Stimulated activated CD8-positive, alpha-beta memory T cell treated with anti-CD3 and anti-CD28 coated beads, Interleukin-7, amount 100 ng/mL, for 1 hour (primary cell): ENCODE results near the gene RTN3.

ENCODE experiments used
- DNase-seq, 2 donors: peaks; one replicate each; pipeline ENCODE4 v3.0.0-alpha.2; 2020; ENCODE audit warnings: low read depth in 2 of 2

RTN3 gene

DNA sequence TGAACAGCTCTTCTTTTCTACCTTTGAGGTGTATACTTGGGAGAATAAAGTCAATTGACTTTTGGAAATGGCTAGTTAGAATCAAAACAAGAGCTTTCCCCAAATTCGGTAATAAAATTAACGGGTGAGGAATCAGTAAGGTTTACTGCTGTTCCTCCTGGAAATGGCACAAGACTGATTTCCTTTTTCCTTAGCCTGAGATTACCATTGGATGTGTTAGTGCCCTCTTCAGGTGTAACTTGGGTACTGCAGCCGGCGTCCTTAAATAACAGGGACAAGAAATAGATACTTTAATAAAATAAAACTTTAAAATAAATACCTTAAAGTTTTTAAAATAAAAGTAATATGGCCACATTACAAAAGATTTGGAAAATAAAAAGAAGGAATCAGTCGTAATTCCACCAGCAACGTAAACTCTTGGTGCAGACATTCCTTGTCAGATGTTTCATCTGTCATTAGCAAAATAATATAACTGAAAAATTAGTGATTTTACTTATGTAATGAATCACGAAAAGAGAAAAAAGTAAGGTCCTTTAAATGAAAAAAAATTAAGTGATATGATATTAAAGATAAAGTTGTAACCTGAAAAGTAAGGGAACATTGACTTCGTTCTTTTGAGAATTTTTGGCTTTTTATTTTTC is 57.5 kb downstream of the RTN3 start:
- DNase-seq = peak; percentile 27 to 32

DNA sequence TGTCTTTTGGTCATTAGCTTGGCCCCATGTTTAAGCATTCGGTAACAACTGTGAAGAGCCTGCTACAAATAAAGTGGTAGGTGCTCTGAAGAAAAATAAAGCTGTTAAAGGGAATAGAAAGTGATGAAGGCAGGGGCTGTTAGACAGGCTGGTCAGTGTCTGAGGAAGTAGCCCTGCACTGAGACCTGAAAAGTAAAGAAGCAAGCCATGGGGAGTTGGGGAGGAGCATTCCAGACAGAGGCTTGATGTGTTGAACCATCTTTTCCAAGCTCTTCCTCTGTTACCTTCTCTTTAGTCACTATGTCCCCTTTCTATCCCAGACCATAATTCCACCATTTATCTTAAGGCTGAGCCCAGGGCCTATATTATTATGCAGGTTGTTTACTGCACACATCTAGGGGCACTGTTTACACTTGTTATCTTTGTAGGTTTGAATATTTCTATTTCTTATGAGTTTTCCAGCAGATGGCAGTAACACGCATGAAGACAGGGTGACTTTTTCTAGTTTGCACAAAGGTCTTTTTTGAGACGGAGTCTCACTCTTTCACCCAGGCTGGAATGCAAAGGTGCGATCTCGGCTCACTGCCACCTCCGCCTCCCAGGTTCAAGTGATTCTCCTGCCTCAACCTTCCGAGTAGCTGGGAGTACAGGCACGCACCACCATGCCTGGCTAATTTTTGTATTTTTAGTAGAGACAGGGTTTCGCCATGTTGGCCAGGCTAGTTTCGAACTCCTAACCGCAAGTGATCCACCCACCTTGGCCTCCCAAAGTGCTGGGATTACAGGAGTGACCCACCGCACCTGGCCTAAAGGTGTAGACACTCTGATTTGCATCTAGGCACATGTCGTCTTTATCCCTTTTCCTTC is 64.2 kb downstream of the RTN3 start:
- DNase-seq = no peak

DNA sequence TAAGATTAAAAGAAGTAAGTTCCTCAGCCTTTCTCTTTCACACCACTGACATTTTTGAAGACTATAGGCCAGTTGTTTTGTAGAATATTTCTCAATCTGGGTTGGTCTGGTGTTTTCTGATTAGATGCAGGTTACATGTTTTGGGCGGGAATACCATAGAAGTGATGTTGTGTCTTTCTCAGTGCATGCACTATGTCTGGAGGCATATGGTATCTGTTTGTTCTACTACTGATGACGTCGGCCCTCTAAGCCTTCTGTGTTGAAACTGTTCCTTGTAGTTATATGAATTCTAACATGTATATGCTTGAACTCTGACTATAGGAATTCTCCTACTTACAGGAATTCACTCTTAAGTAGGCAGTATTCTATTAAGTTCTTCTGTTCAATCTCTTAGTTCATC is 65.7 kb downstream of the RTN3 start:
- DNase-seq = no peak

DNA sequence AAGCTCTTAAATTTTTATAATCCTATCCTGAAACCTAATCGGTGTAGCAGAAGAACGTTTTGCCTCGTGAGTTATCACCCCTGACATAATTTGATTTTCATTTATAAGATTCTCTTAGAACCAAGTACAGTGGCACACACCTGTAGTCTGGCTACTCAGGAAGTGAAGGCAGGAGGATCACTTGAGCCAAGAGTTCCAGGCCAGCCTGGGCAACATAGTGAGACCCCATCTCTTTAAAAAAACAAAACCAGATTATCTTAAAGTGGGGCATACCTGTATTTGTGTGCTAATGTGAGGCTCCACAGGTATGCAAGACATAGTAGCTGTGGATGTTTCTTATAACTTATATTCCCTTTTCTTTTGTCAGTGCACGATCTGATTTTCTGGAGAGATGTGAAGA is 68.3 kb downstream of the RTN3 start:
- no peak for DNase-seq

DNA sequence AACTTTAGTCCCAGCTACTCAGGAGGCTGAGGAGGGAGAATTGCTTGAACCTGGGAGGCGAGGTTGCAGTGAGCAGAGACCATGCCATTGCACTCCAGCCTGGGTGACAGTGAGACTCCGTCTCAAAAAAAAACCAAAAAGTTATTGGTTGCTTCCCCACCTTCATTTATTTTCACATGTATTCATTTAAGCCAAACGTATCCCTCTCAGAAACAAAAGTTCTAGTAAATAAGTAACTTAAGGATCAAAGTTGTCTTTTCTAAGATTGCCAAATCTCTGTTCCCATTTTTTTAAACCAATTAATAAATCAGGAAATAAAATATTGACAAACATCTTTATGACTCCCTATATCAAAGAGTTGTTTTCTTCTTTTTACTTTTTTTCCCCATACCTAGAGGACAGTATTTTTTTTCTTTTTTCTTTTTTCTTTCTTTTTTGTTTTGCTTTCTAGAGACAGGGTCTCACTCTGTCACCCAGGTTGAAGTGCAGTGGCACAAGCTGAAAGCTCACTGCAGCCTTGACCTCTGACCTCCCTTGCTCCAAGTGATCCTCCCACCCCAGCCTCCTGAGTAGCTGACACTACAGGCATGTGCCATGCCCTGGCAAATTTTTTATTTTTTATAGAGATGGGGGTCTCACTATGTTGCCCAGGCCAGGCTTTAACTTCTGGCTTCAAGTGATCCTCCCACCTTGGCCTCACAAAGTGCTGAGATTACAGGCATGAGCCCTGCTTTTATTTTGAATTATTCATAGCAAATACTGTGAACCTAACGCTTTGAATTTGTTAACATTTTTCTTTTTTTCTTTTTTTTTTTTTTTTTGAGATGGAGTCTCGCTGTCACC is 75.8 kb downstream of the RTN3 start:
- no peak for DNase-seq

DNA sequence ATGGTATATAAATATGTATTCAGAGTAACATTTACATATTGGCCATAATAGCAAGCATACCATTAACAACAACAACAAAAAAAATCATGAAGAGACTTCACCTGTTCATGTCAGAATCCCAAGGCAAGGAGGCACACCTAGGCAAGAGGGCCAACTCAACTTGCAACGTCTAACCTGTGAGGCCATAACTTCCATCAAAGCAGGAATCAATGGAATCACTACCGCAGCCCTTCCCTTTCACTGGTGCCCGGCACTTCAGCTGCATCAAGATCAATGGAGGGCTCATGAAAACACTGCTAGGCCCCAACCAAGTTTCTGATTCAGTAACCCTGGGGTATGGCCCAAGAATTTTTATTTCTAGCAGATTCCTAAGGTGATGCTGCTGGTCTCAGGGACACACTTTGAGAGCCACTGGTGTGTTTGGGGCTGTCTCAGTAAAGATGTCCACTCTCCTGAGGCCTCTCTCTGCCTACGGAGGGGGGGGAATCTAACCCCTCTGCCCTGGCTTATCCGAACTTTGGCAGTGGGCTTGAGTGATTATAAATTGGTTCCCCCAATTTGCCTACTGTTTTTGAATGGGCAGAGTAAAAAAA is 79.3 kb downstream of the RTN3 start:
- no peak for DNase-seq

DNA sequence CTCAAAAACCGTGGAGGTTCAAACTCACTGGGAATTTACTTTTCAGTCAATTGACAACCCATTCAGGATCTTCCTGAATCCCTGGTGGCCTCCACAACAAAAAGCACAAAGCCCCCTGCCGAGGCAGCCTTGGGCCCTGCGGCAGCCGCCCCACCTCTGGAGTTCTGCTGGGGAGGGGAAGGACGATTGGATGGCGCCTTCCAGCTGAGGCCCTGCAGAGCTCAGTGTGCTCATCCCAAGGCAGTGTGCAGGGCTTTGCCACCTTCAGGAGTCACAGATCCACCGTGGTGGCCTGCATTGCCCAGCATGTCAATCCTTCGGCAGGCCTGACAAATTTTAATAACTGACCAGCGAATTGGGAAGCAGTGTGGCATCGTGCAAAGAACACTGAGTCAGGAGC is 79.9 kb downstream of the RTN3 start:
- DNase-seq = no peak

DNA sequence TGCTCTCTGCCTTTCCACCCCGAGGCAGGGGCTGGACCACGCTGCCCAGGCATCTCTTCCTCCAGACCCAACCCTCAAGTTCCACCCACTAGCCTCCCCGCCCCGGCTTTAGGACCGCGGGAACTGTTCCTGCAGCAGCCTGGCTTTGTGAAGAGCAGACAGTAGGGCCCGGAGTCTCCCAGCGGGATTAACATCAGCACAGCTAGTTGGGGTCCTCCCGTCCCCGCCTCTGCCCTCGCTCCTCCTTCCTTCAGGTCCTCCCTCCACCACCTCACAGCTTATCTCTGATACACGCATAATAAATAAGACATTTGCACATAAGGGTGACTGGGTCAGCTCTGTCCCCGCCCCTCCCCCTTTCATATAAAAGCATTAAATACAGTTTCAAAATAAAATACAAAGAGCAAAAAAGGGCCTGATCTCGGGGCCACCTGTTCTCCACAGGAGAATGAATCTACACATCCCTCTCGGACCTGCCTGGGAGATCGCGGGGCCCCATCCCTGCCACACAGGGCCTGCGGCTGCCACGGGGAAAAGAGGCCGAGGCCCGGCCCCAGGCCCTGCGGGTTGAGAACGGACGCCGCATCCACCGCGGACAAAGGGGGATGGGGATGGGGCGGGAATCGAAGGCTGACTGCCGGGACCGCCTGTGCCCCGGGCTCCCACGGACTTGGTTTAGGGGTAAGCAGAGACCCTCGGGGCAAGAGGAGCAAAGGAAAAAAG is 80.8 kb downstream of the RTN3 start:
- no peak for DNase-seq

DNA sequence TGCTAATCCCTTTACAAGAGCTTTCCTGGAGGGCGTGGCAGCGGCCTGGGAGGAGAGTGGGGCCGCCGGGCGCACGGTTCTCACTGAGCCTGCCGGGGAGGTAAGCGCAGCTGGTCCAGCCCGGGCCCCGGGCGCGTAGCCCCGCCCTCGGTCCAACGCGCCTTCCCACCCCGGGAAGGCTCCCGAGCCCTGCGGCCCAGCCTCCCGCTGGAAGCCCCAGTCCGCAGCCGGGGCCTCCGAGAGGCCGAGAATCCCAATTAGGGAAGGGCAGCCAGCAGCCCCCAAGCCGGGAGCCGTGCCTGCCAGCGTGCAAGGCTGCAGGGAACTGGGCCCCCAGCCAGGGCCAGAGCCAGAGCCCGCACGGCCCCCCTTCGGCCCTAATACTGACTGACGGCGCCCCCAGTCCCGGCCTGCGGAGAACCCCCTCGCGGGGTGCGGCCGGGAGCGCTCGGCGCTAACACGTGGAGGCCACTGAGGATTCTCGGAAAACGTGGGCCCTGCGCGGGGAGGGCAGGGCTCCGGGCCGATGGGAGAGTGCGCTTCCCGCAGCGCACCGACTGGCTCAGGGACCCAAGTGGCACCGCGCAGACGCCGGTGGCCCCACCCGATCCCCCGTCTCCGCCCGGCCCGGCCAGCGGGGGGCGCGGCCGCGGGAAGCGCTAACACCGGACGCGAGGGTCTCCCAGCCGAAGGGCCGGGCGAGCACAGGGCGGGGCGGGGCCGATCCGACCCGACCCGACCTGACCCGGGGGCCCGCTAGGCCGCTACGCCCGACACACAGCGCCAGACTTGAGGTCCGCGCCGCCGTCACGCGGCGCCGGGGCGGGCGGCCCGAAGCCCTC is 81.6 kb downstream of the RTN3 start:
- no peak for DNase-seq

DNA sequence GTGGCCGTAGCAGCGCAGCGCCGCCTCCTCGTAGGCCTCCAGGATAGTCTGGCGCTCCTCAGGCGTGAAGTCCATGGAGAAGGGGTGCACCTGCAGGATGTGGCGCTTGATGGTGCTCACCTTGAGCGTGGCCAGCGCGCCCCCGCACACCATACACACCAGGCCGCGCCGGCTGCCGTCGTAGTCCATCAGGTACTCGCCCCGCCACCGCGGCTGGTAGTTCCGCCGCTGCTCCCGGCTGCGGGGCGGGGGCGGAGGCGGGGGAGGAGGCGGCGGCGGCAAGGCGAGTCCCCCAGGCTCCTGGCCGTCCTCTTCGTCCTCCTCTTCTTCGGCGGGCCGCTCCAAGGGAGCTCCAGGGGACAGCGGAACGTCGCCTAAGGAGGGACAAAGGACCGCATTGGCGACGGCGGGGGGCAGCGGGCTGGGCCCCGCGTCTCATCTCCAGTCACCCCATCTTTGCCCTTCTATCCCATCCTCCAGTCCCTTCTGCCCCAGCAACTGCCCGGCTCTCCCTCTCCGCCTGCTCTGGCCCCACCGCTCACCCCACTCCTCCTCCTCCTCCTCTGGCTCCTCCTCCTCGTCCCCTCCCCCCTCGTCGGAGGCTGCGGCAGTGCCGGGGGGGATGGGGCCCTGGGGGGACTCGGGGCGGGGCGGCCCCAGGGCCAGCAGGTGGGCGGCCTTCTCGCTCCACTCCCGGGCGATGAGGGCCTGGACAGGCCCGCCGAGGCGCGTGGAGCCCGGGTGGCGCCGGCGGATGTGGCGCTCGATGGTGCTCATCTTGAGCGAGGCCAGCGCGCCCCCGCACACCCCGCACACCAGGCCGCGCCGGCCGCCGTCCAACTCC is 82.4 kb downstream of the RTN3 start:
- no peak for DNase-seq

DNA sequence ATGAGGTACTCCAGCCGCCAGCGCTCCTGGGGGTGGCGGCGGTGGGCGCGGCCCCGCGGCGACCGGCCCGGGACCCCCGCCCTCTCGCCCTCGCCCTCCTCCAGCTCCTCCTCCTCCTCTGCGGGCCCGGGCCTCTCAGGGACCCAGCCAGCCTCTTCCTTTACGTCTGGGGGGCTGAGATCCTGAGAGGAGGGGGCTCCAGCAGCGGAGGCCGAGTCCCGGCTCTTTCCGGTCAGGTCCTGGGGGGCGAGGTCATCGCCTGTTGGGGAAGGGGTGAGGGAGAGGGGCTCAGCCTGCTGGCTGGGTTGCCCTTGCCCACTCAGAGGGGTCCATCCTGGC is 83.0 kb downstream of the RTN3 start:
- DNase-seq = no peak

DNA sequence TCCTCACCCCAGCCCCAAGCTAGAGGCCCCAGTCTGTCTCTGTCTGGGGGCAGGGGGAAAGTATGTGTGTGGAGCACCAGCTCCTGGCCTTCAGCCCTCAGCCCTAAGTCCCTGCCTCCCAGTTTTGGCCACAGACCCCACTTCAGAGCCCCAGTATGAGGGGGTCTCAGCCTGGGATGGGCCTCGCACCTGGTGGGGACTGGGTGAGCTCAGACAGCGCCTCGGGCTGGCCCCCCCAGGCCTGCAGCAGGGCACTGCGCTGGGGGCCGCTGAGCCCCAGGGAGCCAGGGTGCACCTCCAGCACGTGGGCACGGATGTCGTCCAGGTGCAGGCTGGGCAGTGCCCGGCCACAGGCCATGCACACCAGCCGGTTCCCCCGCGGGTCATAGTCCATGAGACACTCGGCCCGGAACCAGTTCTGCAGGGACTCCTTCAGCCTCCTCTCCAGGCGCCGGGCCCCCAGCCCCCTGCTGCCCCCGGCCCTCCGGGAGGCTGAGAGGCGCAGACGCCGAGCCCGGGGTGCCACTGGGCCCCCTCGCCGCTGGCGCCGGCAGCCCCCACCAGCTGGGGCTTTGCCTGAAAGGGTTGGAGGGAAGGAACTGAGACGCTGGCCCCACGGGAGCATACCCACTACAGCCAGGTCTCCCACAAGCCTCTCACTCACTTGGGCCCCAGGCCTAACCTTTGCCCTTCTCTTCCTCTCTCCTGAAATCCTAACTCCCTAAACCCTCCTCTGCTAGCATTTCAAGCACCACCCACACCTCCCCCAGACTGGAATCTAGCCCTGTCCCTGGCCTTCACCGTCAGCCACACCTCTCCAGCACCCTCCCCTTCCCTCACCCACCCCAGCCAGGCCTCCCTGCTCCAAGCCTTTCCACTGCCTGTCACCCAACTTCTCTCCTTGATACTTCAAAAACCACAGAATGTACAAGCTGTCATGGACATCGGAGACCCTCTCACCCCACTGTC is 83.7 kb downstream of the RTN3 start:
- no peak for DNase-seq

DNA sequence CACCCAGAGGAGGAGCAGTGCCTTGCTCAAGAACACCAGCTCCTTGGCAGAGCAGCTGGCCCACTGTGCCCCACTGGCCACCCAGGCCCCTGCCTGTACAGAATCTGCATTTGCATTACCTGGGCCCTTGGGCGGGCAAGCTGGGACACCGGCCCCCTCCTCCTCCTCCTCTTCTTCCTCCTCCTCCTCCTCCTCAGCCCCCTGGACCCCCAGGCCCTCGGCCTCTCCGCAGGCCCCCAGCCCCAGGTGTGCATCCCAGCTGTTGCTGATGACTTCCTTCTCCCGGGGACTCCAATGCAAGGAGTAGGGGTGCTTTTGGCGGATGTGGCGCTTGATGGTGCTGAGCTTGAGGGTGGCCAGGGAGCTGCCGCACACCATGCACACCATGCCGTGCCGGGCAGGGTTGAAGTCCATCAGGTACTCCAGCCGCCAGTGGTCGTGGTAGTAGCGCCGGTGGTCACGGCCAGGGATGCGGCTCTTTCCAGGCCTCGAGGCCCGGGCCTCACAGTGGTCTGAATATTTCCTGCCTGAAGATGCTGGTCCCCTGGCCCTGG is 84.5 kb downstream of the RTN3 start:
- no peak for DNase-seq

DNA sequence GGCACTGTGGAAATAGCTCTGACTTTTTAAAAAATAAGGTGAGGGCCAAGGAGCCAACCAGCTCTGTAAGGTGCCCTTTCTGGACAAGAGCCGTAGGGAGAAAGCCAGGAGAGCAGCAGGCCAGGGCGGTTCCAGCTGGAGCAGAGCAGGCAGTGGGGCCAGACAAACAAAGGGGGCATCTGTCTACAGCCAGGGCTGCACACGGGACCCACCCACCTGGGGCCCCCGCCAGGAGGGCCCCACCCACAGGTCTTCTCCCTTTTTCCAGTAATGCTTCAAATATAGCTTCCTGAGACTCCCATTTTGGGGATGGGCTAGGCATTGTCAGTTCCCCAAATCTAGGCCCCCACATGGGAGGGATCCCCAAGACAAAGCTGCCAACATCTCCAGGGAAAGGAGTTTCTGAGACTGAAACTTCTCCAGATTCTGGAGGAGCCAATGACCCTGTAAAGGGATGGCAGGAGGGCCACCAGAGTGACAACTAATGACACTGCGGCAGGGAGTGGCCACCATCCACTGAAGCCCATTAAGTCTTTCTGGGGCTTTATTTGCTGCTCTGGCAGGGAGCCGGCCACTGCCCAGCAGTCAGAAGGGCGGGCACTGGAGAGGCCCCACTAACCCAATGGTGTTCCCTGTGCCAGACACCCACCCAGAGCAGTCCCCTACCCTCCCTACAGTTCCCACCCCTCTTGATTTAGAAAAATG is 85.4 kb downstream of the RTN3 start:
- no peak for DNase-seq

DNA sequence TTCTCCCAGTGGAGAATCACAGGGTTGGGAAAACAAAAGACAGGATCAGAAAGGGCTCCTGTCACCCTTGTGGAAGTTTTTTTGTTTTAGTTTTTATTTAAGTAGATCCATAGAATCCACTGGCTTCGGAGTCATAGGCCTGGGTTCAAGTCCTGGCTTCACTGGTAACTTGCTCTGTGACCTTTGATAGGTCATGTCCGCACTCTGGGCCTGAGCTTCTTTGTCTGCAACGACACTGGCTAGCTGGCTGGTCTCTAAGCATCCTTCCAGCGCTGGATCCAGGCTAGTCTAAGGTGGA is 85.9 kb downstream of the RTN3 start:
- DNase-seq = no peak

DNA sequence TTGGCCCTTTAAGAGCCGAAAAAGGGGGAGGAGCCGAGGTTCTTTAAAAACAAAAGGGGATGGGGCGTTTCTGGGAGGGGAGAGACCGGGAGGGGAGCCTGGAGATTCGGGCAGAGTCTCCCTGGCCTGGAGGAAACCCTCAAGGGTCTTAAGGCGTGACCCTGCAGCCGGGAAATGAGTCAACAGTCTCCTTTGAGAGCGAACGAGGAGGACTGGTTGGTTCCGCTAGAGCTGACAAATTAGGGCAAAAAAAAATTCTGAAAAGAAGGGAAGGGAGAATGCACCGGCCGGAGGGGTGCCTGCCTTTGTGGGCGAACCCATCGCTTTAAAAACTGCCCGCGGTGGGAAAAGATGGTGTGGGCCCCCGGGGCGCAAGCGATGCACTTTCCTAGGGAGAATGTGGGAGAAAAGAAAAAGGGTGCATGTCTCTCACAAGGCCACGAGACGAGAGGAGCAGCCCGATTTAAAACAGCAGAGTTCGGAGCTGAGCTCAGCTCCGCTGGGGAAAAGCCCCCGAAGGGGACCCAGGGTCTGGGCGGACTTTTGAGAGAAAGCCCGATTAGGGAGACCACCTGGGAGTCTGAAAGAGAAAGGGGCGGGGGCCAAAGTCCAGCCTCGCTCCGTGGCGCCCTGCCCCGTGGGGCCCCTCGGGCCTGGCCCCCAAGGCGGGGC is 86.4 kb downstream of the RTN3 start:
- DNase-seq = no peak
